Measurements from ENCODE around the gene C2orf76. TPM values are rescaled to one million over a fixed set of nuclear protein-coding genes. Genes with fewer than 3 reads are reported as not detected.

Gene C2orf76
- total and polyA plus RNA-seq, 2 experiments from 2014 or later: 5.8 to 21.6 TPM

GRCh38 chr2:119365436-119365835 lies 1.2 kb downstream of the C2orf76 start (continued):
- TF ChIP-seq ZNF462 (CRISPR knock-in tag; IDR thresholded peaks at IDR 0.05) (no peak), EZH2phosphoT487 (IDR thresholded peaks at IDR 0.05; ENCODE audit: unreplicated experiment) (no peak), STAT1 (IDR thresholded peaks at IDR 0.05; ENCODE audit: unreplicated experiment) (no peak)

GRCh38 chr2:119364798-119365197 lies 1.8 kb downstream of the C2orf76 start:
- peaks cover 15% of the 10 kb centered on the region for H3K36me3 Mint-ChIP-seq (ENCODE audit: low read depth)
- H3K27ac Mint-ChIP-seq: no peak overlapping the region; the same call in 1 of the 2 replicates
- H3K9me2 ChIP-seq (ENCODE audit: insufficient read depth): no peaks in the 10 kb centered on the region
- no peaks in the 10 kb centered on the region for H3F3A ChIP-seq (replicated peaks; ENCODE audit: low read depth)
- H3K4me1 ChIP-seq (ENCODE audit: insufficient read depth): peaks cover 8% of the 10 kb centered on the region; the same call in 1 of the 2 replicates
- H3K27ac ChIP-seq (ENCODE audit: low read depth): no peak overlapping the region
- no peak overlapping the region for H2AFZ ChIP-seq
- peak overlapping the region; percentile 98 for H3K4me3 Mint-ChIP-seq
- no peaks in the 10 kb centered on the region for H3K27me3 ChIP-seq (ENCODE audit: insufficient read depth)
- peaks cover 13% of the 10 kb centered on the region for H3K36me3 ChIP-seq (ENCODE audit: insufficient read depth)
- H3K79me2 ChIP-seq (replicated peaks; ENCODE audit: insufficient read depth): peaks cover 49% of the 10 kb centered on the region
- peaks cover 18% of the 10 kb centered on the region for H3K4me1 Mint-ChIP-seq
- no peak for ATAC-seq
- no peaks in the 10 kb centered on the region; the same call in 2 of the 3 replicates for H3K9me3 Mint-ChIP-seq
- H3K4me2 ChIP-seq: peak overlapping the region; percentile 98
- H3K27me3 Mint-ChIP-seq (ENCODE audit: insufficient read depth, low read depth, poor library complexity): peaks cover 12% of the 10 kb centered on the region
- H3K4me3 ChIP-seq: peak overlapping the region; percentile 98
- H4K20me1 ChIP-seq (replicated peaks; ENCODE audit: insufficient read depth): peaks cover 10% of the 10 kb centered on the region; the same call in 1 of the 2 replicates
- DNase-seq (ENCODE audit: low spot score): no peak
- TF ChIP-seq ETS1 (IDR thresholded peaks at IDR 0.05) (no peak), POLR2AphosphoS5 (IDR thresholded peaks at IDR 0.05; ENCODE audit: low read depth) (no peak), CREB1 (CRISPR knock-in tag; IDR thresholded peaks at IDR 0.05; ENCODE audit: low read depth) (no peak), ZNF462 (CRISPR knock-in tag; IDR thresholded peaks at IDR 0.05) (no peak), NANOG (IDR thresholded peaks at IDR 0.05; ENCODE audit: borderline replicate concordance) (no peak), ZNF331 (CRISPR knock-in tag; IDR thresholded peaks at IDR 0.05; ENCODE audit: low read depth) (no peak)

Measured in GM23338 (cell line).